Measurements from ENCODE around the gene DUSP12.

- TF ChIP-seq EZH2 (IDR thresholded peaks at IDR 0.05; ENCODE audit: insufficient read depth, poor library complexity, severe bottlenecking) (no peak), EZH2phosphoT487 (IDR thresholded peaks at IDR 0.05; ENCODE audit: insufficient read depth, low read depth) (no peak)
These were observed 26.0 kb upstream of the DUSP12 start for GRCh38 chr1:161723459-161724141.
